A549 treated with ZK216348 at 1 μM for 4 hours (cell line): Measurements from ENCODE around the gene OTOP2. TPM values are rescaled to one million over a fixed set of nuclear protein-coding genes. Genes with fewer than 3 reads are reported as not detected.

Experiments
- total RNA-seq: library from RNA; stranded (reverse); fragments of 200-300 nt; extraction: Qiagen RNA extraction; gene quantifications from 5 replicates; pipeline ENCODE4 v1.2.3, GENCODE V29; 2022; ENCODE audit warnings: low read depth

The OTOP2 gene
- total RNA-seq = 0.06 to 0.14 TPM in 2 of 5 replicates, not detected in the others

GRCh38 chr17:74924250-74924948 lies at the start of gene OTOP2:
Gene OTOP2, plus strand, starts transcription at chr17:74924273. Its CDS starts 360 bp downstream, at chr17:74924633.

GRCh38 chr17:74892974-74893911 lies 30.8 kb upstream of the OTOP2 start, which contains the start of gene FADS6:
Gene FADS6, minus strand, starts transcription at chr17:74893633. Its CDS starts 38 bp downstream, at chr17:74893595.

GRCh38 chr17:74922694-74923537 lies 1.2 kb upstream of the OTOP2 start, which contains the start of gene USH1G:
Gene USH1G, minus strand, starts transcription at chr17:74923255. Its CDS starts 182 bp downstream, at chr17:74923073.

GRCh38 chr17:74935585-74936469 lies 11.8 kb downstream of the OTOP2 start, which contains the start of gene OTOP3:
Gene OTOP3, plus strand, starts transcription at chr17:74935898. Its CDS starts 24 bp downstream, at chr17:74935922.

GRCh38 chr17:74972107-74972972 lies 48.3 kb downstream of the OTOP2 start, which contains the start of gene HID1:
Gene HID1, minus strand, starts transcription at chr17:74972759. Its CDS starts 103 bp downstream, at chr17:74972656.

Other genes with a start within 250 kb of the OTOP2 start
- gene CD300LF, start 211.3 kb upstream of the OTOP2 start, total RNA-seq = not detected in 5 replicates
- gene RAB37, start 187.0 kb upstream of the OTOP2 start, total RNA-seq = 1.0 to 2.1 TPM (median 1.3 TPM) in 5 replicates
- 28.8 to 52.1 TPM (median 45.9 TPM) in 5 replicates for gene NHERF1, start 175.6 kb upstream of the OTOP2 start, total RNA-seq
- gene NAT9, start 147.9 kb upstream of the OTOP2 start, total RNA-seq = 46.7 to 59.5 TPM (median 57.8 TPM) in 5 replicates
- 0.21 to 0.52 TPM (median 0.27 TPM) in 5 replicates for gene GRIN2C, start 64.4 kb upstream of the OTOP2 start, total RNA-seq
- gene FDXR, start 51.3 kb upstream of the OTOP2 start, total RNA-seq = 33.6 to 70.0 TPM (median 67.8 TPM) in 5 replicates
- gene FADS6, start 30.6 kb upstream of the OTOP2 start, total RNA-seq = not detected in 5 replicates
- gene USH1G, start 1.0 kb upstream of the OTOP2 start, total RNA-seq = 0.08 to 0.18 TPM (median 0.12 TPM) in 4 of 5 replicates, not detected in the other
- not detected in 5 replicates for gene OTOP3, start 11.6 kb downstream of the OTOP2 start, total RNA-seq
- gene HID1, start 48.5 kb downstream of the OTOP2 start, total RNA-seq = 7.1 to 12.7 TPM (median 11.0 TPM) in 5 replicates
- 41.1 to 73.3 TPM (median 64.5 TPM) in 5 replicates for gene CDR2L, start 63.4 kb downstream of the OTOP2 start, total RNA-seq
- 75.8 to 85.3 TPM (median 76.5 TPM) in 5 replicates for gene MRPL58, start 88.4 kb downstream of the OTOP2 start, total RNA-seq
- 453 to 615 TPM (median 486 TPM) in 5 replicates for gene ATP5PD, start 122.7 kb downstream of the OTOP2 start, total RNA-seq
- gene KCTD2, start 123.0 kb downstream of the OTOP2 start, total RNA-seq = 26.4 to 33.7 TPM (median 30.7 TPM) in 5 replicates
- 16.8 to 35.9 TPM (median 29.7 TPM) in 5 replicates for gene SLC16A5, start 163.7 kb downstream of the OTOP2 start, total RNA-seq
- 17.4 to 21.8 TPM (median 18.7 TPM) in 5 replicates for gene ARMC7, start 185.7 kb downstream of the OTOP2 start, total RNA-seq
- gene NT5C, start 207.5 kb downstream of the OTOP2 start, total RNA-seq = 82.9 to 136 TPM (median 131 TPM) in 5 replicates
- gene JPT1, start 230.2 kb downstream of the OTOP2 start, total RNA-seq = 675 to 933 TPM (median 796 TPM) in 5 replicates